A673 (cell line): ENCODE measurements around the gene THADA. TPM values are rescaled to one million over a fixed set of nuclear protein-coding genes. Genes with fewer than 3 reads are reported as not detected.

Experiments used
- BruUV-seq: library from RNA; stranded (reverse); fragments of 400-500 nt; replicated peaks from 2 replicates; lab custom pipeline; 2021; lab: Mats Ljungman, UMichigan
- CTCF ChIA-PET: fragments of 300-600 bp; sonication (Branson Sonifier 250); formaldehyde crosslinking; loops from one replicate; lab custom pipeline; 2022; ENCODE audit warnings: antibody characterized with exemption; lab: Charles Lee
- POLR2A ChIA-PET: fragments of 300-600 bp; sonication (Branson Sonifier 250); formaldehyde crosslinking; loops from one replicate; lab custom pipeline; 2022; ENCODE audit warnings: antibody characterized with exemption; ENCODE audit not compliant: low non-redundant PET; lab: Charles Lee
- DNase-seq: peaks from one replicate; pipeline ENCODE4 v3.0.0-alpha.2; 2015; ENCODE audit warnings: low spot score
- H3K27ac ChIP-seq: fragments of 200-600 bp; sonication (generic); 2 replicates; pipeline ENCODE4 v1.5.1; 2016; ENCODE audit warnings: mixed run types, low read depth, mild to moderate bottlenecking, mixed read lengths, antibody characterized with exemption, low read length; ENCODE audit not compliant: poor library complexity, severe bottlenecking
- H3K27me3 ChIP-seq: fragments of 200-600 bp; sonication (generic); replicated peaks from 2 replicates; pipeline ENCODE4 v1.6.1; 2017; ENCODE audit warnings: mixed run types, low read depth, mild to moderate bottlenecking, mixed read lengths, antibody characterized with exemption, low read length; ENCODE audit not compliant: insufficient read depth, poor library complexity
- H3K36me3 ChIP-seq: fragments of 200-600 bp; sonication (generic); 2 replicates; pipeline ENCODE4 v1.6.1; 2016; ENCODE audit warnings: mixed run types, mild to moderate bottlenecking, mixed read lengths, antibody characterized with exemption, low read length; ENCODE audit not compliant: insufficient read depth, poor library complexity, severe bottlenecking
- H3K4me1 ChIP-seq: fragments of 200-600 bp; sonication (generic); 2 replicates; pipeline ENCODE4 v1.6.1; 2017; ENCODE audit warnings: mixed run types, mild to moderate bottlenecking, mixed read lengths, antibody characterized with exemption, low read length; ENCODE audit not compliant: insufficient read depth, poor library complexity, severe bottlenecking
- H3K4me3 ChIP-seq: fragments of 200-600 bp; sonication (generic); 2 replicates; pipeline ENCODE4 v1.5.1; 2016; ENCODE audit warnings: low read depth, mixed run types, mild to moderate bottlenecking, mixed read lengths, low read length; ENCODE audit not compliant: poor library complexity, severe bottlenecking
- H3K9me3 ChIP-seq: fragments of 200-600 bp; sonication (generic); 2 replicates; pipeline ENCODE4 v1.6.1; 2016; ENCODE audit warnings: mixed run types, low read depth, mild to moderate bottlenecking, mixed read lengths, antibody characterized with exemption, low read length; ENCODE audit not compliant: poor library complexity, severe bottlenecking
- CTCF ChIP-seq: fragments of 300-800, 200-600 bp; sonication (generic); conservative IDR thresholded peaks from 2 replicates; pipeline ENCODE4 v1.5.1; 2017; ENCODE audit warnings: low read depth, mild to moderate bottlenecking, antibody characterized with exemption, low read length, moderate library complexity, mixed read lengths
- EZH2 ChIP-seq: fragments of 200-600 bp; sonication (generic); IDR thresholded peaks from 2 replicates; pipeline ENCODE4 v1.6.1; 2017; ENCODE audit warnings: borderline replicate concordance, low read depth, mild to moderate bottlenecking, mixed read lengths, antibody characterized with exemption, low read length; ENCODE audit not compliant: poor library complexity, severe bottlenecking
- intact Hi-C: fragments of 100-400 bp; cut with micrococcal nuclease; formaldehyde crosslinking; loops from one replicate; pipeline ENCODE4 v1.10.0; 2022; ENCODE audit not compliant: unreplicated experiment
- total RNA-seq: library from RNA; stranded (reverse); gene quantifications from 2 replicates; pipeline ENCODE4 v1.2.3, GENCODE V29; 2021

Gene THADA
- total RNA-seq, 1 experiment from 2014 or later = 39.7 TPM

GRCh38 chr2:43258547-43259156, 337.2 kb downstream of the THADA start:
- Histone ChIP-seq H3K27me3 (no peaks in the 10 kb centered on the region), H3K27ac (no peak overlapping the region), H3K4me3 (no peak overlapping the region), H3K36me3 (no peaks in the 10 kb centered on the region), H3K4me1 (no peaks in the 10 kb centered on the region), H3K9me3 (no peaks in the 10 kb centered on the region)
- CTCF ChIA-PET = no interaction called here
- TF ChIP-seq EZH2 (no peak), CTCF (no peak)
- intact Hi-C loops = no loop called here
- POLR2A ChIA-PET = no interaction called here
- no peak for DNase-seq
- no TSS peak for BruUV-seq

- POLR2A ChIA-PET = no interaction called here
- CTCF ChIA-PET = no interaction called here
- no TSS peak for BruUV-seq
- H3K27me3 ChIP-seq = no peaks in the 10 kb centered on the region
- H3K36me3 ChIP-seq = no peaks in the 10 kb centered on the region
- peak; percentile 39 for DNase-seq
- intact Hi-C loops = no loop called here
- TF ChIP-seq CTCF (no peak), EZH2 (no peak)
- H3K4me3 ChIP-seq = no peak overlapping the region
- H3K27ac ChIP-seq = no peak overlapping the region
- no peaks in the 10 kb centered on the region for H3K4me1 ChIP-seq
- H3K9me3 ChIP-seq = no peaks in the 10 kb centered on the region
These were observed 340.4 kb downstream of the THADA start for GRCh38 chr2:43255296-43255910.

GRCh38 chr2:43254331-43254730, 341.5 kb downstream of the THADA start:
- H3K36me3 ChIP-seq = no peaks in the 10 kb centered on the region
- ChIA-PET CTCF (no interaction called here), POLR2A (no interaction called here)
- no peaks in the 10 kb centered on the region for H3K9me3 ChIP-seq
- no peaks in the 10 kb centered on the region for H3K27me3 ChIP-seq
- H3K27ac ChIP-seq = no peak overlapping the region
- intact Hi-C loops = no loop called here
- no peak for DNase-seq
- no TSS peak for BruUV-seq
- no peak for TF ChIP-seq EZH2
- no peak for TF ChIP-seq CTCF
- H3K4me3 ChIP-seq = no peak overlapping the region
- no peaks in the 10 kb centered on the region for H3K4me1 ChIP-seq
